Heart right ventricle (tissue), 16 donors: Measurements from ENCODE around the gene TECPR2. TPM values are rescaled to one million over a fixed set of nuclear protein-coding genes. Genes with fewer than 3 reads are reported as not detected.
A peak's percentile ranks its signal among the peaks of the same experiment; 100 is the strongest.

Source experiments
- ATAC-seq, 8 donors: fragments of 200-7000 bp; cut with Tn5 transposase; one replicate each; pipeline ENCODE4 v1.9.1; 2020; ENCODE audit warnings: mild to moderate bottlenecking in 8 of 8, moderate library complexity in 8 of 8, moderate number of reproducible peaks in 1 of 8
- DNase-seq, 2 donors: peaks; one replicate each; pipeline ENCODE4 v3.0.0-alpha.2; 2020
- H3K27ac ChIP-seq, 10 donors: fragments of 200-600 bp; sonication (generic) in 2 of 10; one replicate each; pipeline versions ENCODE4 v1.5.0 to v1.8.0; 2020 to 2022; ENCODE audit warnings: mild to moderate bottlenecking in 3 of 10
- H3K27me3 ChIP-seq, 7 donors: fragments of 200-600 bp; one replicate each; pipeline ENCODE4 v1.8.0; 2021 to 2022; ENCODE audit warnings: mild to moderate bottlenecking in 2 of 7
- H3K36me3 ChIP-seq, 9 donors: fragments of 200-600 bp; sonication (generic) in 1 of 9; one replicate each; pipeline versions ENCODE4 v1.5.0 to v1.8.0; 2020 to 2022; ENCODE audit warnings: mild to moderate bottlenecking in 2 of 9
- H3K4me1 ChIP-seq, 9 donors: fragments of 200-600 bp; sonication (generic) in 1 of 9; one replicate each; pipeline versions ENCODE4 v1.5.0 to v1.8.0; 2020 to 2022; ENCODE audit warnings: mild to moderate bottlenecking in 4 of 9
- H3K4me3 ChIP-seq, 10 donors: fragments of 200-600 bp; sonication (generic) in 2 of 10; one replicate each; pipeline versions ENCODE4 v1.5.0 to v1.8.0; 2020 to 2022; ENCODE audit warnings: mild to moderate bottlenecking in 7 of 10, moderate library complexity in 2 of 10
- H3K9me3 ChIP-seq, 11 donors: fragments of 200-600 bp in 10 of 11; sonication (generic) in 2 of 11; one replicate each; pipeline versions ENCODE4 v1.5.0 to v1.8.0; 2013 to 2022; ENCODE audit warnings: mild to moderate bottlenecking in 2 of 11, control low read depth in 1 of 11, moderate library complexity in 1 of 11
- WGBS, 2 donors: extraction: QIAGEN DNeasy Blood & Tissue Kit; methylation state at CpG; one replicate each; pipeline ENCODE4 v1.1.7; 2013; ENCODE audit warnings: inconsistent platforms in 1 of 2; 5-methylcytosine and 5-hydroxymethylcytosine counted together
- intact Hi-C, 10 donors: fragments of 100-400 bp; cut with DNase I; formaldehyde crosslinking; loops; one replicate each; pipeline versions ENCODE4 v1.11.1 to v1.14.2; 2022
- polyA plus RNA-seq, 2 donors: library from polyadenylated mRNA; stranded (reverse); fragments of 200-250 nt; gene quantifications; one replicate each; pipeline ENCODE4 v1.2.3, GENCODE V29; 2013
- total RNA-seq, 10 donors: library from RNA; stranded (reverse); fragmentation: NEBNext Ultra II Directional in 3 of 10; extraction: Animal tissue kit (Norgen Biotek cat#: 25700) in 3 of 10; gene quantifications; one replicate each; pipeline versions ENCODE4 v1.2.1 to v1.2.4, GENCODE V29; 2021 to 2023
- TF ChIP-seq, protein P1 (sequence below), 9 donors: fragments of 200-600 bp; sonication (generic) in 2 of 9; IDR thresholded peaks; one replicate each; pipeline versions ENCODE4 v1.5.0 to v1.8.0; 2021 to 2022; ENCODE audit warnings: antibody characterized with exemption in 9 of 9, mild to moderate bottlenecking in 5 of 9, moderate library complexity in 1 of 9
- donor health status: Arrhythmogenic right ventricular cardiomyopathy.
- donor health status: ischemic (EF 13 %, LVEDD 7.1; RV severe dilation, severe dysfunction).
- donor health status: healthy with polysubstance abuse.
- donor health status: DM: no; HTN: yes; CAD: no.
- donor health status: DM: no; HTN: no; CAD: no.
- donor health status: ischemic (EF 25% LVEDD 6.9; RV normal size, moderate dysfunction).
- donor health status: ischemic (EF 25% LVEDD 5.7; RV mildly dilated, moderate dysfunction).
- donor health status: healthy.
- donor health status: DM: yes; HTN: yes; CAD: no.
- donor health status: Ischemic cardiomyopathy.
- donor health status: ischemic (EF 35%, LVEDD 5.7; RV mildly dilated, moderate dysfunction).
- donor health status: nonischemic (EF 11% LVEDD 7.7; RV severe dilation, severe dysfunction).
- donor health status: DM: yes; HTN: yes; CAD: no.
- donor health status: PGD.
- donor health status: ischemic (EF 29% LVEDD 5.4; RV normal size, mild dysfunction).
- donor health status: nonischemic (EF 23%, LVEDD 6.1; RV moderate dilation, normal function).

Gene TECPR2
- total and polyA plus RNA-seq, 12 donors: 6.8 to 34.2 (median 24.8) TPM

- TF ChIP-seq, protein P1, sequence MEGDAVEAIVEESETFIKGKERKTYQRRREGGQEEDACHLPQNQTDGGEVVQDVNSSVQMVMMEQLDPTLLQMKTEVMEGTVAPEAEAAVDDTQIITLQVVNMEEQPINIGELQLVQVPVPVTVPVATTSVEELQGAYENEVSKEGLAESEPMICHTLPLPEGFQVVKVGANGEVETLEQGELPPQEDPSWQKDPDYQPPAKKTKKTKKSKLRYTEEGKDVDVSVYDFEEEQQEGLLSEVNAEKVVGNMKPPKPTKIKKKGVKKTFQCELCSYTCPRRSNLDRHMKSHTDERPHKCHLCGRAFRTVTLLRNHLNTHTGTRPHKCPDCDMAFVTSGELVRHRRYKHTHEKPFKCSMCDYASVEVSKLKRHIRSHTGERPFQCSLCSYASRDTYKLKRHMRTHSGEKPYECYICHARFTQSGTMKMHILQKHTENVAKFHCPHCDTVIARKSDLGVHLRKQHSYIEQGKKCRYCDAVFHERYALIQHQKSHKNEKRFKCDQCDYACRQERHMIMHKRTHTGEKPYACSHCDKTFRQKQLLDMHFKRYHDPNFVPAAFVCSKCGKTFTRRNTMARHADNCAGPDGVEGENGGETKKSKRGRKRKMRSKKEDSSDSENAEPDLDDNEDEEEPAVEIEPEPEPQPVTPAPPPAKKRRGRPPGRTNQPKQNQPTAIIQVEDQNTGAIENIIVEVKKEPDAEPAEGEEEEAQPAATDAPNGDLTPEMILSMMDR (IDR thresholded peaks at IDR 0.05): no peak
- Histone ChIP-seq H3K36me3 (no peaks in the 10 kb centered on the region), H3K27me3 (no peaks in the 10 kb centered on the region), H3K4me1 (peaks cover 0 to 28% (median 10%) of the 10 kb centered on the region in 9 donors), H3K27ac (peak overlapping the region in 4 of 10 donors; percentile 78 to 93 (median 88)), H3K4me3 (peak overlapping the region in 1 of 10 donors; percentile 68), H3K9me3 (no peaks in the 10 kb centered on the region)
- intact Hi-C loops: loop anchor here in 7 of 10 donors (2.0 to 10.0 kb wide), 7 partner anchors 65 to 391 kb away; partner anchors contain the start of genes RCOR1 (in 2 of the 7) and ZNF839 (in 1 of the 7)
- ATAC-seq (no peak), DNase-seq (no peak)
- 82 to 90% methylated on average over 12 of the region's 12 CpGs for WGBS, 2 donors
Observed at GRCh38 chr14:102525929-102526497, 163.3 kb downstream of the TECPR2 start.

GRCh38 chr14:102528431-102529170, 165.9 kb downstream of the TECPR2 start:
- ATAC-seq: no peak

DNA sequence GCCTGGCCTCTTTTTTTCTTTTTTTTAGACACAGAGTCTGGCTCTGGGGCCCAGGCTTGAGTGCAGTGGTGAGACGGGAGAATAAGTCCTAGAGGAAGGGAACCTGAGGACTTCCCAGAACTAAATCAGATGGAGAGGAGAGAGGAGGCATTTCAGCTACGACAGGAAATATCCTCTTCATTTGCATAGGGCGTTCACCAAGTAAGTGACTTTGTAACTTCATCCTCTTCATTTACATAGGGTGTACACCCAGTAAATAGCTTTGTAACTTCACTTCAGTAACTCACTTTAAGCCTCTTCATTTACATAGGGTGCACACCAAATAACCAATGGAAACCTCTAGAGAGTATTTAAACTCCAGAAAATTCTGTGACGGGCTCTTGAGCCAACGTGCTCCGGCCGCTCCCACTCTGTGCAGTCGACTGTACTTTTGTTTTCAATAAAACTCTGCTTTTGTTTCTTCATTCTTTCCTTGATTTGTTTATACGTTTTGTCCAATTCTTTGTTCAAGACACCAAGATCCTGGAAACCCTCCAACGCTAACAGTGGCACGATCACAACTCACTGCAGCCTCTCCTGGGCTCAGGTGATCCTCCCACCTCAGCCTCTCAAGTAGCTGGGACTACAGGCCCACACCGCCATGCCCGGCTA, 168.2 kb downstream of the TECPR2 start:
- H3K4me1 ChIP-seq: peaks cover 0 to 7% (median 0%) of the 10 kb centered on the region in 9 donors
- ATAC-seq: no peak

More at GRCh38 chr14:102528431-102529170, 165.9 kb downstream of the TECPR2 start:
- Histone ChIP-seq H3K27me3 (no peaks in the 10 kb centered on the region), H3K4me1 (peaks cover 0 to 26% (median 9%) of the 10 kb centered on the region in 9 donors), H3K4me3 (no peak overlapping the region), H3K9me3 (no peaks in the 10 kb centered on the region), H3K36me3 (no peaks in the 10 kb centered on the region), H3K27ac (peak overlapping the region in 1 of 10 donors; percentile 26)
- no peak for DNase-seq
- WGBS, 2 donors: 81 to 85% methylated on average over 11 of the region's 11 CpGs
- intact Hi-C loops: loop anchor here in 3 of 10 donors (5.0 to 10.0 kb wide), 4 partner anchors 64 to 389 kb away; partner anchors contain the start of gene RCOR1 (in 1 of the 3)
- TF ChIP-seq, protein P1 (IDR thresholded peaks at IDR 0.05): no peak

More for the DNA sequence above, 168.2 kb downstream of the TECPR2 start:
- H3K27me3 ChIP-seq: no peaks in the 10 kb centered on the region
- WGBS, 2 donors: 73 to 77% methylated on average over 13 of the region's 13 CpGs
- intact Hi-C loops: no loop called here
- H3K9me3 ChIP-seq: no peaks in the 10 kb centered on the region
- peak overlapping the region in 1 of 10 donors; percentile 20 for H3K27ac ChIP-seq
- no peak overlapping the region for H3K4me3 ChIP-seq
- no peaks in the 10 kb centered on the region for H3K36me3 ChIP-seq
- no peak for DNase-seq
- TF ChIP-seq, protein P1 (IDR thresholded peaks at IDR 0.05): no peak
